Adrenal gland (tissue), 12 donors: ENCODE measurements around the gene LRRC4C. TPM values are rescaled to one million over a fixed set of nuclear protein-coding genes. Genes with fewer than 3 reads are reported as not detected.

Experiments used
- DNase-seq, 7 donors: peaks; one replicate each; pipeline ENCODE4 v3.0.0-alpha.2; 2019 to 2020
- H3K27ac ChIP-seq, 5 donors: fragments of 200-600 bp; sonication (generic) in 4 of 5; 1 replicate in 3 of 5; 2 replicates in 2 of 5; pipeline versions ENCODE4 v1.5.1 to v1.8.0; 2016 to 2020; ENCODE audit warnings: mild to moderate bottlenecking in 1 of 5
- H3K27me3 ChIP-seq: fragments of 200-600 bp; 2 replicates; pipeline ENCODE4 v1.8.0; 2021
- H3K36me3 ChIP-seq, 2 donors: fragments of 200-600 bp; replicated peaks in 1 of 2; 1 replicate in 1 of 2; 2 replicates in 1 of 2; pipeline versions ENCODE4 v1.5.1 to v1.8.0; 2018 to 2022
- H3K4me1 ChIP-seq, 2 donors: fragments of 200-600 bp; replicated peaks in 1 of 2; 1 replicate in 1 of 2; 2 replicates in 1 of 2; pipeline versions ENCODE4 v1.5.1 to v1.8.0; 2018 to 2021
- H3K4me3 ChIP-seq, 4 donors: fragments of 200-600 bp; sonication (generic) in 3 of 4; one replicate each; pipeline ENCODE4 v1.5.1; 2016 to 2018
- H3K9me3 ChIP-seq, 3 donors: fragments of 200-600 bp; sonication (generic) in 1 of 3; replicated peaks in 1 of 3; 1 replicate in 2 of 3; 2 replicates in 1 of 3; pipeline versions ENCODE4 v1.5.1 to v1.8.0; 2016 to 2021
- POLR2A ChIP-seq, 2 donors: fragments of 450-650 bp; IDR thresholded peaks; one replicate each; pipeline ENCODE4 v1.6.1; 2017; ENCODE audit warnings: antibody characterized with exemption in 2 of 2, mild to moderate bottlenecking in 2 of 2, moderate library complexity in 1 of 2
- WGBS, 4 donors: extraction: QIAGEN DNeasy Blood & Tissue Kit in 2 of 4; methylation state at CpG; one replicate each; pipeline versions ENCODE4 v1.1.5 to v1.1.7; 2013 to 2017; 5-methylcytosine and 5-hydroxymethylcytosine counted together
- intact Hi-C, 2 donors: fragments of 100-400 bp; cut with DNase I; formaldehyde crosslinking; loops; one replicate each; pipeline versions ENCODE4 v1.14.1 to v1.15.0; 2022 to 2023
- polyA plus RNA-seq, 3 donors: library from polyadenylated mRNA; stranded (reverse); fragments of 200-250 nt in 2 of 3; fragments of 350-450 nt in 1 of 3; fragmentation: Illumina TruSeq in 1 of 3; extraction: RNeasy Lipid Tissue Mini Kit (QIAGEN cat#74804) in 1 of 3; gene quantifications; one replicate each; pipeline ENCODE4 v1.2.3, GENCODE V29; 2013 to 2014
- total RNA-seq, 9 donors: library from RNA; depleted of rRNA in 4 of 9; stranded (reverse); fragments of >200 nt in 4 of 9; fragments of 120-200 nt in 1 of 9; fragmentation: NEBNext Ultra II Directional in 1 of 9; extraction: Animal tissue kit (Norgen Biotek cat#: 25700) in 1 of 9; gene quantifications; one replicate each; pipeline versions ENCODE4 v1.1.0 to v1.2.4, GENCODE V29; 2013 to 2023
- TF ChIP-seq, protein P1 (sequence below), 6 experiments: fragments of 450-650 bp in 4 of 6; fragments of 200-600 bp in 2 of 6; sonication (generic) in 1 of 6; IDR thresholded peaks; 1 replicate in 5 of 6; 2 replicates in 1 of 6; pipeline versions ENCODE4 v1.5.1 to v1.8.0; 2016 to 2021; ENCODE audit warnings: antibody characterized with exemption in 6 of 6, mild to moderate bottlenecking in 2 of 6, moderate library complexity in 1 of 6
- donor health status: healthy with polysubstance abuse.
- donor health status: Bipolar disorder and iron deficiency.
- donor health status: DM: yes; HTN: yes; CAD: no.
- donor health status: DM: no; HTN: no; CAD: no.
- donor health status: DM: no; HTN: no; CAD: no.
- donor health status: DM: yes; HTN: yes; CAD: no.

The LRRC4C gene
- total and polyA plus RNA-seq, 12 donors, result 1.0 to 10.6 (median 5.5) TPM

DNA sequence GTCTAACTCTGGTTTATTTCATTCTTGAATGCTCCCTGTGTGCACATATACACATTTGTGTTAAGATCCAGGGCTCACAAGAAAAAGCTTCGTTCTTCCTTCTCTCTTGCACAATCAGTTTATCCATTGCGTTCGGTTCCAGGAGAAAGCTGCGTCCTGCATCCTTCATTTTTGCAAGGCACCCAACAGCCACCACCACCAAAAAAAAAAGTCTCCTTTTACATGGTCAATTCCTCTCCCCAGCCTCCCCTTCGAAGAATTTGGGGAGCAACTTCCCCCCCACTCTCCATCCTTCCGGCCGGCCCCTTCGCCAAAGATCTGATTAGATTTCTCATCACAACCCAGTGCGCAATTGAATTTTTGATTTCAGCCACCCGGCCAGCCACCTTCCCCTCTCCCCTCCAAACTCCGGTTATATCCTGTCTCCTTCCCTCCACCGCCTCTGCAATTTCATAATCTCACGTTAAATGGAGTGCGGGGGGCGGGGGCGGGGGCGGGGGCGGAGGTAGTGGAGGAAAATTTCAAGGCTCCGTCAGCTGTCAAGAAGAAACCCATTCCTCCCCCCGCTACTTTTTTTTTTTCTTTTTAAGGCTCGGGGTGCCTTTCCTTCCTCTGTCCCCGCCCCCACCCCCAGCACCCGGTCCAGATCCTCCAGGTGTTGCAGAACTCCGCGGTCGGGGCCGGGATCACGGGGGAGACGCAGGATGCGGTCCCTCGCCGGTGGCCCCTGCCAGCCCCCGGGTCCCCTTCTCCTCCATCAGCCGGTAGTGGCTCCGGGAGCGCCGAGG lies 1166.5 kb downstream of the LRRC4C start:
- no peak for TF ChIP-seq POLR2A (IDR thresholded peaks at IDR 0.05)
- TF ChIP-seq, protein P1, sequence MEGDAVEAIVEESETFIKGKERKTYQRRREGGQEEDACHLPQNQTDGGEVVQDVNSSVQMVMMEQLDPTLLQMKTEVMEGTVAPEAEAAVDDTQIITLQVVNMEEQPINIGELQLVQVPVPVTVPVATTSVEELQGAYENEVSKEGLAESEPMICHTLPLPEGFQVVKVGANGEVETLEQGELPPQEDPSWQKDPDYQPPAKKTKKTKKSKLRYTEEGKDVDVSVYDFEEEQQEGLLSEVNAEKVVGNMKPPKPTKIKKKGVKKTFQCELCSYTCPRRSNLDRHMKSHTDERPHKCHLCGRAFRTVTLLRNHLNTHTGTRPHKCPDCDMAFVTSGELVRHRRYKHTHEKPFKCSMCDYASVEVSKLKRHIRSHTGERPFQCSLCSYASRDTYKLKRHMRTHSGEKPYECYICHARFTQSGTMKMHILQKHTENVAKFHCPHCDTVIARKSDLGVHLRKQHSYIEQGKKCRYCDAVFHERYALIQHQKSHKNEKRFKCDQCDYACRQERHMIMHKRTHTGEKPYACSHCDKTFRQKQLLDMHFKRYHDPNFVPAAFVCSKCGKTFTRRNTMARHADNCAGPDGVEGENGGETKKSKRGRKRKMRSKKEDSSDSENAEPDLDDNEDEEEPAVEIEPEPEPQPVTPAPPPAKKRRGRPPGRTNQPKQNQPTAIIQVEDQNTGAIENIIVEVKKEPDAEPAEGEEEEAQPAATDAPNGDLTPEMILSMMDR (IDR thresholded peaks at IDR 0.05), result no peak
- Histone ChIP-seq H3K27ac (peak overlapping the region in 2 of 5 donors; percentile 57 to 77), H3K9me3 (no peaks in the 10 kb centered on the region), H3K4me1 (peaks cover 0 to 7% of the 10 kb centered on the region in 2 donors), H3K4me3 (peak overlapping the region in 3 of 4 donors; percentile 18 to 66 (median 52)), H3K36me3 (no peaks in the 10 kb centered on the region), H3K27me3 (no peaks in the 10 kb centered on the region)
- intact Hi-C loops, result no loop called here
- 1 to 2% (median 1%) methylated on average over 34 to 37 of the region's 37 CpGs for WGBS, 4 donors
- DNase-seq, result peak in 2 of 7 donors; percentile 8 to 35

DNA sequence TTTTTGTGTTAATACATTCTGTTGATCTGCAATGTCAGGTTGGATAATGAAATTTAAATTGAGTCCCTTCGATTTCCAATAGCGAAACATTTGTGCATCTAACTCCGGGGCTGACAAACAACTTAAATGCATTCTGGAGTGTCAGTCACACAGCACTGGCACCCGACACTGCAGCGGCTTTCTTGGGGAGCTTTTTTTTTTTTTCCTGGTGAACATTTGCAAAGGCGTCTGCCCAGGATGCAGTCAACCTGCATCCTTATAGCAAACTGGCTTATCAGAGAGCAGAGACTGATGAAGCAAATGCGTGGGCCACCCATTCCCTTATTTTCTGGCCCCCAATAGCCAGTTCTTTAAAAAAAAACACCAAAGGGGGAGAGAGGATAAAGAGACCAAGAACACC lies 1167.7 kb downstream of the LRRC4C start:
- intact Hi-C loops, result no loop called here
- no peaks in the 10 kb centered on the region for H3K36me3 ChIP-seq
- no peaks in the 10 kb centered on the region for H3K9me3 ChIP-seq
- H3K27ac ChIP-seq, result no peak overlapping the region
- DNase-seq, result no peak
- no peak overlapping the region for H3K4me3 ChIP-seq
- peaks cover 0 to 7% of the 10 kb centered on the region in 2 donors for H3K4me1 ChIP-seq
- TF ChIP-seq, protein P1 (IDR thresholded peaks at IDR 0.05), result no peak
- no peak for TF ChIP-seq POLR2A (IDR thresholded peaks at IDR 0.05)
- H3K27me3 ChIP-seq, result no peaks in the 10 kb centered on the region
- 63 to 81% (median 70%) methylated on average over 7 of the region's 7 CpGs for WGBS, 4 donors

DNA sequence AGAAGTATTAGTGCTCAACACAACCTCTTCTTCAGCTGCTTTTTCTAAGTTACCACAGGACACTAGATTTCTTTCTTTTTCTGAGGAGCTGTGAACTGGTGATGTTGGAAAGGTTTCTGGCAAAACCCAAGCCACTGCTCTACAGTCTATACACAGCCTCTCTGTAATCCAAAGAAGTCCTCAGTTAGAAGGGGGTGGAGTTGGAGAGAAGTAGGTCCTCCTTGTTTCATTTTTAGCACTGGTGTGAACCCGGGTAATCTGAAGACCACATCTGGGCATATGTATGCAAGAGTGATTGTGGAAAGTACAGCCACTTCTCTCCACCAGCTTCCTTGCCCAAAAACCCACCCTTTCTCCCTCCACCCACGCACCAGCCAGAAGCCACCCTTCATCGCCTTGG lies 1168.1 kb downstream of the LRRC4C start:
- Histone ChIP-seq H3K27ac (no peak overlapping the region), H3K36me3 (no peaks in the 10 kb centered on the region), H3K4me1 (peaks cover 0 to 7% of the 10 kb centered on the region in 2 donors), H3K9me3 (no peaks in the 10 kb centered on the region), H3K4me3 (no peak overlapping the region), H3K27me3 (no peaks in the 10 kb centered on the region)
- no peak for DNase-seq
- 56 to 75% (median 68%) methylated on average over 3 of the region's 3 CpGs for WGBS, 4 donors
- no peak for TF ChIP-seq POLR2A (IDR thresholded peaks at IDR 0.05)
- TF ChIP-seq, protein P1 (IDR thresholded peaks at IDR 0.05), result no peak
- intact Hi-C loops, result no loop called here

DNA sequence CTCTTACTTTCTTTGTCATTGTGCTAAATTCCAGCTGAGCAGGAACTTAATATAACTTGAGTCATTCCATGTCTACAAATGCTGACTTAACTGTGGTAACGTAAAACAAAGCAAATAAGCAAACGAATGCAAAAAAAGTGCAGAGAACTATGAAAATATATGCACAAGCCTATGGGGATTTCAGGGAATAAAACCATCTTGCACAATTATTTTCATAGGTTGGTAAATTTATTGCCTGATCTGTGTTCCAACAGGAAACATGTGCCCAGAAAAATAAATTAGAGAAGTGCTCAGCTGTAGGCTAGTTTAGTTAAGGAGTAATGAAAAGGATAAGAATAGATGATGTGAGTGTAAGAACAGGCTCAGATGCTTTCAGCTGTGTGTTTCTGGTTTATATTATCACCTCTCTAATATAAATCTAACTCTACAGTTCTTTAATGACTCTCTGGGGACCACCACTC lies 1169.3 kb downstream of the LRRC4C start:
- Histone ChIP-seq H3K36me3 (no peaks in the 10 kb centered on the region), H3K4me3 (no peak overlapping the region), H3K4me1 (peaks cover 0 to 7% of the 10 kb centered on the region in 2 donors), H3K27me3 (no peaks in the 10 kb centered on the region), H3K27ac (no peak overlapping the region), H3K9me3 (no peaks in the 10 kb centered on the region)
- TF ChIP-seq POLR2A (IDR thresholded peaks at IDR 0.05), result no peak
- TF ChIP-seq, protein P1 (IDR thresholded peaks at IDR 0.05), result no peak
- intact Hi-C loops, result no loop called here
- DNase-seq, result no peak
- WGBS, 4 donors, result 50 to 64% (median 57%) methylated on average over 2 of the region's 2 CpGs
